Measurements from ENCODE around the gene SELENOV. TPM values are rescaled to one million over a fixed set of nuclear protein-coding genes. Genes with fewer than 3 reads are reported as not detected.

The SELENOV gene
- total and polyA plus RNA-seq, 9 of the 15 experiments (the other 6 are each of a cell fraction or from before 2014, with no cell fraction given): 0.04 to 0.09 (median 0.06) TPM; not detected in 4

GRCh38 chr19:39481229-39481545 is 33.8 kb upstream of the SELENOV start:
- Histone ChIP-seq H3K27me3 (ENCODE audit: control insufficient read depth in 2 of 2, insufficient read depth in 2 of 2, low read length in 2 of 2) (no peaks in the 10 kb centered on the region), H3K4me1 (replicated peaks in 1 of 2; ENCODE audit: control insufficient read depth in 2 of 2, insufficient read depth in 2 of 2, low read length in 2 of 2) (peaks cover 10 to 17% of the 10 kb centered on the region in 2 experiments; a peak in 4 of 5 replicates), H3K79me2 (ENCODE audit: control insufficient read depth, insufficient read depth, low read length) (peaks cover 35% of the 10 kb centered on the region), H3K4me2 (ENCODE audit: insufficient read depth, low read length) (peak overlapping the region; percentile 92), H3K9me1 (ENCODE audit: control insufficient read depth, insufficient read depth, low read length) (no peaks in the 10 kb centered on the region), H3K9ac (ENCODE audit: insufficient read depth in 1 of 2, low read depth in 2 of 2, low read length in 2 of 2) (peak overlapping the region; percentile 98 to 99), H2AFZ (ENCODE audit: low read depth, low read length) (peak overlapping the region; percentile 70), H3K36me3 (ENCODE audit: control insufficient read depth, insufficient read depth, low read length) (peaks cover 53% of the 10 kb centered on the region), H3K9me3 (replicated peaks; ENCODE audit: control insufficient read depth, insufficient read depth, low read depth, low read length) (no peaks in the 10 kb centered on the region), H3K4me3 (peak overlapping the region; percentile 94), H4K20me1 (replicated peaks; ENCODE audit: control insufficient read depth, insufficient read depth, low read length) (0 out of 2 replicates have a peak, but pooled peaks cover 9% of the 10 kb centered on the region), H3K27ac (ENCODE audit: extremely low read depth, low read depth, low read length) (peak overlapping the region; percentile 92)
- under 1% methylated on average over 12 of the region's 12 CpGs for WGBS (ENCODE audit: insufficient coverage, low coverage, missing lambda C conversion rate)
- BruUV-seq (replicated peaks): TSS peak; percentile 38
- no peak for DNase-seq (ENCODE audit: extremely low read depth in 1 of 4, low spot score in 3 of 4)
- ATAC-seq: peak; percentile 2; the same call in 2 of the 3 replicates
- intact Hi-C loops (cut with micrococcal nuclease): loop anchor here (2.0 to 5.0 kb wide), 2 partner anchors 18 to 34 kb away; partner anchors contain the start of genes DLL3 and SUPT5H
- TF ChIP-seq HNRNPK (IDR thresholded peaks at IDR 0.05; ENCODE audit: low read depth, low read length, poor library complexity, severe bottlenecking): no peak
- no peak for TF ChIP-seq CEBPZ (IDR thresholded peaks at IDR 0.05; ENCODE audit: borderline replicate concordance, low read depth, low read length)
- 0 out of 6 replicates have a peak, but pooled peaks of 1 of the 3 experiments have one; percentile 18 for TF ChIP-seq ZBTB11 (CRISPR knock-in tag; IDR thresholded peaks at IDR 0.05)
- CTCF ChIA-PET (ENCODE audit: low intra/inter-chr PET ratio): no interaction called here
- no peak for FAIRE-seq
- POLR2A ChIA-PET: interaction anchor here (0.6 to 1.5 kb wide), 13 partner anchors 11 to 105 kb away, joined by 3 to 15 read pairs (median 3); partner anchors contain the start of genes DLL3, RPS16 and SUPT5H
- in situ Hi-C loops (cut with MboI): no loop called here

All from K562 (cell line).